Measurements from ENCODE around the gene EXOC6B.

DNA sequence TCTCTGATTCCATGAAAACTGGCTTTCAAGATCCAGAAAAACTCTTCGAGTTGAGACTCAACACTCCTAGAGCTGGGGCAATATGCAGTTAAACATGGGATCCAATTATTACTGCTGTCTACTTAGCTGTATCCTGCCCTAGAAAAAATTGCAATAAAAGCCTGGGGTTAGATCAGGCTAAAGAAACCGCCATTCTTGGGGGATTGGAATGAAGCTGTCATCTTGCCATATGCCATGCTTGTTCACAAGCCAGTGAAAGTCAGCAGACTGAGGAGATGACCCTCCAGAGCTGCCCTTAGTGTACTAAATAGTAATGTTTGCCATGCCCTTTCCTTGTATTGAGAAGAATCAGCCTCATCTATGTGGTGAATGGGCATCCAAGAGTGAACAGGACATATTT is 647.3 kb downstream of the EXOC6B start:
- TF ChIP-seq, protein P1, sequence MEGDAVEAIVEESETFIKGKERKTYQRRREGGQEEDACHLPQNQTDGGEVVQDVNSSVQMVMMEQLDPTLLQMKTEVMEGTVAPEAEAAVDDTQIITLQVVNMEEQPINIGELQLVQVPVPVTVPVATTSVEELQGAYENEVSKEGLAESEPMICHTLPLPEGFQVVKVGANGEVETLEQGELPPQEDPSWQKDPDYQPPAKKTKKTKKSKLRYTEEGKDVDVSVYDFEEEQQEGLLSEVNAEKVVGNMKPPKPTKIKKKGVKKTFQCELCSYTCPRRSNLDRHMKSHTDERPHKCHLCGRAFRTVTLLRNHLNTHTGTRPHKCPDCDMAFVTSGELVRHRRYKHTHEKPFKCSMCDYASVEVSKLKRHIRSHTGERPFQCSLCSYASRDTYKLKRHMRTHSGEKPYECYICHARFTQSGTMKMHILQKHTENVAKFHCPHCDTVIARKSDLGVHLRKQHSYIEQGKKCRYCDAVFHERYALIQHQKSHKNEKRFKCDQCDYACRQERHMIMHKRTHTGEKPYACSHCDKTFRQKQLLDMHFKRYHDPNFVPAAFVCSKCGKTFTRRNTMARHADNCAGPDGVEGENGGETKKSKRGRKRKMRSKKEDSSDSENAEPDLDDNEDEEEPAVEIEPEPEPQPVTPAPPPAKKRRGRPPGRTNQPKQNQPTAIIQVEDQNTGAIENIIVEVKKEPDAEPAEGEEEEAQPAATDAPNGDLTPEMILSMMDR (tag by site-specific recombination; IDR thresholded peaks at IDR 0.05): no peak
- TF ChIP-seq, protein P2, sequence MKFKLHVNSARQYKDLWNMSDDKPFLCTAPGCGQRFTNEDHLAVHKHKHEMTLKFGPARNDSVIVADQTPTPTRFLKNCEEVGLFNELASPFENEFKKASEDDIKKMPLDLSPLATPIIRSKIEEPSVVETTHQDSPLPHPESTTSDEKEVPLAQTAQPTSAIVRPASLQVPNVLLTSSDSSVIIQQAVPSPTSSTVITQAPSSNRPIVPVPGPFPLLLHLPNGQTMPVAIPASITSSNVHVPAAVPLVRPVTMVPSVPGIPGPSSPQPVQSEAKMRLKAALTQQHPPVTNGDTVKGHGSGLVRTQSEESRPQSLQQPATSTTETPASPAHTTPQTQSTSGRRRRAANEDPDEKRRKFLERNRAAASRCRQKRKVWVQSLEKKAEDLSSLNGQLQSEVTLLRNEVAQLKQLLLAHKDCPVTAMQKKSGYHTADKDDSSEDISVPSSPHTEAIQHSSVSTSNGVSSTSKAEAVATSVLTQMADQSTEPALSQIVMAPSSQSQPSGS (tag by site-specific recombination; IDR thresholded peaks at IDR 0.05; ENCODE audit: low read depth): no peak
- TF ChIP-seq, protein P3, sequence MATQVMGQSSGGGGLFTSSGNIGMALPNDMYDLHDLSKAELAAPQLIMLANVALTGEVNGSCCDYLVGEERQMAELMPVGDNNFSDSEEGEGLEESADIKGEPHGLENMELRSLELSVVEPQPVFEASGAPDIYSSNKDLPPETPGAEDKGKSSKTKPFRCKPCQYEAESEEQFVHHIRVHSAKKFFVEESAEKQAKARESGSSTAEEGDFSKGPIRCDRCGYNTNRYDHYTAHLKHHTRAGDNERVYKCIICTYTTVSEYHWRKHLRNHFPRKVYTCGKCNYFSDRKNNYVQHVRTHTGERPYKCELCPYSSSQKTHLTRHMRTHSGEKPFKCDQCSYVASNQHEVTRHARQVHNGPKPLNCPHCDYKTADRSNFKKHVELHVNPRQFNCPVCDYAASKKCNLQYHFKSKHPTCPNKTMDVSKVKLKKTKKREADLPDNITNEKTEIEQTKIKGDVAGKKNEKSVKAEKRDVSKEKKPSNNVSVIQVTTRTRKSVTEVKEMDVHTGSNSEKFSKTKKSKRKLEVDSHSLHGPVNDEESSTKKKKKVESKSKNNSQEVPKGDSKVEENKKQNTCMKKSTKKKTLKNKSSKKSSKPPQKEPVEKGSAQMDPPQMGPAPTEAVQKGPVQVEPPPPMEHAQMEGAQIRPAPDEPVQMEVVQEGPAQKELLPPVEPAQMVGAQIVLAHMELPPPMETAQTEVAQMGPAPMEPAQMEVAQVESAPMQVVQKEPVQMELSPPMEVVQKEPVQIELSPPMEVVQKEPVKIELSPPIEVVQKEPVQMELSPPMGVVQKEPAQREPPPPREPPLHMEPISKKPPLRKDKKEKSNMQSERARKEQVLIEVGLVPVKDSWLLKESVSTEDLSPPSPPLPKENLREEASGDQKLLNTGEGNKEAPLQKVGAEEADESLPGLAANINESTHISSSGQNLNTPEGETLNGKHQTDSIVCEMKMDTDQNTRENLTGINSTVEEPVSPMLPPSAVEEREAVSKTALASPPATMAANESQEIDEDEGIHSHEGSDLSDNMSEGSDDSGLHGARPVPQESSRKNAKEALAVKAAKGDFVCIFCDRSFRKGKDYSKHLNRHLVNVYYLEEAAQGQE (tag by site-specific recombination; IDR thresholded peaks at IDR 0.05): no peak
